ENCODE measurements around the gene RUFY1. TPM values are rescaled to one million over a fixed set of nuclear protein-coding genes. Genes with fewer than 3 reads are reported as not detected.

The RUFY1 gene
- total RNA-seq, 1 experiment from 2014 or later, result 45.7 TPM

- no peaks in the 10 kb centered on the region for H3K79me1 ChIP-seq (ENCODE audit: insufficient read depth, low read depth, low read length, poor library complexity, severe bottlenecking)
- no peak overlapping the region for H2BK120ac ChIP-seq (ENCODE audit: low read depth, low read length, poor library complexity, severe bottlenecking)
- H3K23me2 ChIP-seq (ENCODE audit: insufficient read length, low read depth, low read length, poor library complexity, severe bottlenecking), result no peaks in the 10 kb centered on the region
- H4K8ac ChIP-seq (replicated peaks; ENCODE audit: insufficient read length, low read depth, low read length), result no peak overlapping the region
- Mint-ChIP-seq H3K36me3 (ENCODE audit: insufficient read depth in 1 of 3, low read depth in 3 of 3) (peaks cover 32 to 73% (median 68%) of the 10 kb centered on the region in 3 experiments), H3K27ac (no peak overlapping the region), H3K4me1 (no peaks in the 10 kb centered on the region), H3K9me3 (no peaks in the 10 kb centered on the region), H3K4me3 (no peak overlapping the region), H3K27me3 (ENCODE audit: low read depth) (no peaks in the 10 kb centered on the region)
- H3K27ac ChIP-seq (ENCODE audit: insufficient read length, low read depth, low read length), result no peak overlapping the region
- DNase-seq, result no peak
- no peak overlapping the region for H4K5ac ChIP-seq (ENCODE audit: insufficient read length, low read depth, low read length)
- H3T11ph ChIP-seq (ENCODE audit: low read length), result no peak overlapping the region
- no peaks in the 10 kb centered on the region for H3K4me1 ChIP-seq (ENCODE audit: insufficient read depth, low read length)
- H4K20me1 ChIP-seq (ENCODE audit: control insufficient read depth, insufficient read depth, insufficient read length), result no peaks in the 10 kb centered on the region
- H3K14ac ChIP-seq (ENCODE audit: insufficient read depth, low read length), result no peak overlapping the region
- H3K27me3 ChIP-seq (ENCODE audit: insufficient read depth, low read length), result no peaks in the 10 kb centered on the region
- no peak overlapping the region for H2BK15ac ChIP-seq (ENCODE audit: low read depth, low read length)
- H2BK12ac ChIP-seq (ENCODE audit: insufficient read length, low read depth, low read length), result no peak overlapping the region
- H2BK20ac ChIP-seq (ENCODE audit: low read depth, low read length, poor library complexity, severe bottlenecking), result no peak overlapping the region
- no peak for TF ChIP-seq CTCF (conservative IDR thresholded peaks at IDR 0.05)
- H3K18ac ChIP-seq (ENCODE audit: insufficient read length, low read depth, low read length), result no peak overlapping the region
- H4K91ac ChIP-seq (ENCODE audit: insufficient read length, low read depth, low read length), result no peak overlapping the region
- H3K79me2 ChIP-seq (ENCODE audit: insufficient read depth, low read length), result no peaks in the 10 kb centered on the region
- H3K56ac ChIP-seq (ENCODE audit: insufficient read length, low read depth, low read length), result no peak overlapping the region
- H3K9me3 ChIP-seq (ENCODE audit: control insufficient read depth, low read depth, low read length), result no peaks in the 10 kb centered on the region
- no peak overlapping the region for H2AK5ac ChIP-seq (ENCODE audit: insufficient read length, low read length)
- no peak overlapping the region for H2AFZ ChIP-seq (ENCODE audit: low read length)
- H3K4me2 ChIP-seq (ENCODE audit: insufficient read depth, insufficient read length, low read length), result no peak overlapping the region
- no peak overlapping the region for H2BK5ac ChIP-seq (ENCODE audit: insufficient read length, low read length)
- no CpG with 5 or more reads among the region's 8 CpGs for WGBS (ENCODE audit: extremely low coverage, insufficient read length, low lambda C conversion rate)
- H3K23ac ChIP-seq (ENCODE audit: insufficient read length, low read depth, low read length), result no peak overlapping the region
- no peak overlapping the region for H3K4ac ChIP-seq (ENCODE audit: low read depth, low read length)
- H3K9ac ChIP-seq (ENCODE audit: extremely low read depth, insufficient read length, low read length), result no peak overlapping the region
Measured at GRCh38 chr5:179572386-179572785, 22.0 kb downstream of the RUFY1 start.

Data from H9 (cell line).